H54 (cell line): ENCODE results near the gene DLX5.
A peak's percentile ranks its signal among the peaks of the same experiment; 100 is the strongest.

ENCODE experiments used
- DNase-seq: peaks from one replicate; pipeline ENCODE4 v3.0.0; 2011; ENCODE audit warnings: low spot score, mixed read lengths; ENCODE audit not compliant: insufficient read length
- FAIRE-seq: peaks from 3 replicates; lab custom pipeline; 2011; peaks lifted over from hg19 to GRCh38; lab: Jason Lieb, UNC
- POLR2A ChIP-seq: IDR thresholded peaks from 2 replicates; pipeline ENCODE4 v1.6.1; 2011; ENCODE audit warnings: low read depth, mild to moderate bottlenecking, low read length

The DLX5 gene

GRCh38 chr7:96979551-96980276 is 44.9 kb downstream of the DLX5 start:
- no peak for TF ChIP-seq POLR2A
- FAIRE-seq (no peak), DNase-seq (no peak)

GRCh38 chr7:96977445-96977844 is 47.2 kb downstream of the DLX5 start:
- no peak for DNase-seq
- TF ChIP-seq POLR2A = no peak
- no peak for FAIRE-seq

- no peak for DNase-seq
- TF ChIP-seq POLR2A = no peak
- no peak for FAIRE-seq
Observed at GRCh38 chr7:96976106-96976505, 48.5 kb downstream of the DLX5 start.

GRCh38 chr7:96973986-96974385 is 50.6 kb downstream of the DLX5 start:
- no peak for TF ChIP-seq POLR2A
- peak; percentile 40 for DNase-seq
- no peak for FAIRE-seq

- FAIRE-seq (no peak), DNase-seq (no peak)
- TF ChIP-seq POLR2A = no peak
Observed at GRCh38 chr7:96970739-96971138, 53.9 kb downstream of the DLX5 start.
